ENCODE measurements around the gene TIAL1. TPM values are rescaled to one million over a fixed set of nuclear protein-coding genes. Genes with fewer than 3 reads are reported as not detected.

TIAL1 gene
- total and polyA plus RNA-seq, 10 of the 15 experiments (the other 5 are each of a cell fraction or from before 2014, with no cell fraction given) = 26.0 to 159 (median 62.8) TPM

- TF ChIP-seq ZNF687 (IDR thresholded peaks at IDR 0.05) (no peak), ZBTB33 (IDR thresholded peaks at IDR 0.05) (no peak), MYC (IDR thresholded peaks at IDR 0.05; ENCODE audit: insufficient read depth, insufficient read length, insufficient replicate concordance, low read length, severe bottlenecking) (no peak), BRCA1 (IDR thresholded peaks at IDR 0.05; ENCODE audit: low read depth, low read length) (no peak), SP1 (IDR thresholded peaks at IDR 0.05; ENCODE audit: low read depth, low read length) (no peak), ZNF274 (IDR thresholded peaks at IDR 0.05; ENCODE audit: insufficient read depth, insufficient read length) (no peak)
Measured at GRCh38 chr10:119616882-119617570, 20.3 kb upstream of the TIAL1 start (continued).
